ENCODE data around the gene CAMSAP2. TPM values are rescaled to one million over a fixed set of nuclear protein-coding genes. Genes with fewer than 3 reads are reported as not detected.

CAMSAP2 gene
- total and polyA plus RNA-seq, 2 of the 8 experiments (the other 6 are each of a cell fraction or from before 2014, with no cell fraction given) = 4.2 to 27.6 TPM

- Histone ChIP-seq H4K91ac (replicated peaks; ENCODE audit: insufficient read length, low read length) (no peak within 1 kb of the TSS), H2BK12ac (ENCODE audit: low read depth, low read length) (no peak within 1 kb of the TSS), H3K4me1 (replicated peaks in 1 of 4; ENCODE audit: control insufficient read depth in 3 of 4, insufficient read depth in 4 of 4, low read length in 3 of 4) (peaks cover 0 to 8% (median 4%) of the 10 kb centered on the region in 4 experiments; a peak in 4 of 7 replicates), H3K9ac (replicated peaks in 1 of 4; ENCODE audit: extremely low read depth in 1 of 4, low read depth in 3 of 4, low read length in 3 of 4) (no peak within 1 kb of the TSS), H3K4me3 (ENCODE audit: extremely low read depth in 1 of 4, insufficient read depth in 2 of 4, low read depth in 3 of 4, low read length in 4 of 4) (no peak within 1 kb of the TSS), H3K4ac (replicated peaks; ENCODE audit: insufficient read length, low read depth, low read length) (no peak within 1 kb of the TSS), H2BK120ac (replicated peaks; ENCODE audit: low read depth, low read length) (no peak within 1 kb of the TSS), H4K8ac (ENCODE audit: extremely low read depth, insufficient read depth, low read length) (peak within 1 kb of the TSS; percentile 70), H2BK5ac (ENCODE audit: low read depth, low read length) (no peak within 1 kb of the TSS), H3K4me2 (ENCODE audit: insufficient read depth in 1 of 2, low read depth in 2 of 2, low read length in 2 of 2) (no peak within 1 kb of the TSS), H3K23ac (ENCODE audit: insufficient read length) (no peak within 1 kb of the TSS), H2BK15ac (ENCODE audit: low read length) (no peak within 1 kb of the TSS), H3K36me3 (ENCODE audit: control insufficient read depth in 2 of 4, insufficient read depth in 4 of 4, low read length in 3 of 4) (no peaks in the 10 kb centered on the region), H4K5ac (ENCODE audit: insufficient read length, low read depth, low read length) (no peak within 1 kb of the TSS), H2BK20ac (ENCODE audit: low read length) (no peak within 1 kb of the TSS), H3K79me1 (ENCODE audit: low read depth, low read length) (no peaks in the 10 kb centered on the region), H3K27me3 (replicated peaks in 1 of 4; ENCODE audit: control insufficient read depth in 3 of 4, extremely low read depth in 1 of 4, insufficient read depth in 3 of 4, low read length in 3 of 4) (no peaks in the 10 kb centered on the region), H3K9me3 (ENCODE audit: insufficient read depth in 2 of 2, low read depth in 1 of 2, low read length in 1 of 2) (no peaks in the 10 kb centered on the region), H2AK5ac (ENCODE audit: low read depth, low read length) (no peak within 1 kb of the TSS), H3K14ac (ENCODE audit: insufficient read length) (no peak within 1 kb of the TSS), H4K20me1 (replicated peaks in 1 of 2; ENCODE audit: control insufficient read depth in 1 of 2, insufficient read depth in 2 of 2, low read length in 2 of 2) (no peaks in the 10 kb centered on the region), H3K18ac (ENCODE audit: extremely low read depth, low read length) (no peak within 1 kb of the TSS; the same call in 1 of the 2 replicates), H3K23me2 (ENCODE audit: low read depth, low read length) (no peaks in the 10 kb centered on the region), H3K79me2 (ENCODE audit: control insufficient read depth in 1 of 2, insufficient read depth in 2 of 2, low read length in 2 of 2) (no peaks in the 10 kb centered on the region), H2AFZ (ENCODE audit: low read length) (0 out of 2 replicates have a peak within 1 kb of the TSS, but pooled peaks have one; percentile 2), H3K56ac (replicated peaks; ENCODE audit: insufficient read length, low read depth, low read length) (no peak within 1 kb of the TSS), H3K27ac (ENCODE audit: low read depth, low read length) (no peak within 1 kb of the TSS)
- DNase-seq (ENCODE audit: low read depth in 1 of 2, low spot score in 2 of 2) (peak in 1 of 2 experiments; percentile 37), FAIRE-seq (no peak)
- no peak for TF ChIP-seq EP300 (IDR thresholded peaks at IDR 0.05; ENCODE audit: borderline replicate concordance in 1 of 2, low read depth in 2 of 2, low read length in 2 of 2)
- TF ChIP-seq YY1 (IDR thresholded peaks at IDR 0.05; ENCODE audit: low read depth, low read length) = no peak
- POLR2A ChIA-PET (ENCODE audit: partially characterized antibody) = interaction anchor here (0.6 to 3.1 kb wide), 3 partner anchors 20 to 122 kb away, joined by 3 to 31 read pairs (median 3); partner anchors contain the start of gene INAVA
- CTCF ChIA-PET (ENCODE audit: partially characterized antibody) = interaction anchor here (1.0 to 1.9 kb wide), 2 partner anchors 18 to 100 kb away, joined by 4 to 9 read pairs; no protein-coding TSS in a partner anchor
- 92% methylated on average over 18 of the region's 23 CpGs; no CpG with 5 or more reads in 1 of the 2 experiments for WGBS, 2 experiments (ENCODE audit: extremely low coverage in 1 of 2, insufficient coverage in 1 of 2, insufficient read length in 1 of 2, insufficient replicate concordance in 2 of 2, low coverage in 1 of 2, low lambda C conversion rate in 2 of 2, missing lambda C conversion rate in 1 of 2)
Observed at GRCh38 chr1:200872446-200873115, 133.9 kb downstream of the CAMSAP2 start, which contains the start of gene GPR25. TSS of gene GPR25 (plus strand) at chr1:200872981. CDS start at chr1:200873038, 57 bp downstream.
